Breast epithelium (tissue), 3 donors: ENCODE data around the gene DPEP3.

Experiments used
- POLR2A ChIP-seq: fragments of 450-650 bp; IDR thresholded peaks from one replicate; pipeline ENCODE4 v1.6.1; 2016; ENCODE audit warnings: antibody characterized with exemption, mild to moderate bottlenecking, moderate library complexity
- TF ChIP-seq, protein P1 (sequence below), 3 donors: fragments of 450-650 bp; IDR thresholded peaks; one replicate each; pipeline ENCODE4 v1.5.1; 2016 to 2017; ENCODE audit warnings: antibody characterized with exemption in 3 of 3, mild to moderate bottlenecking in 3 of 3, moderate library complexity in 3 of 3

DNA sequence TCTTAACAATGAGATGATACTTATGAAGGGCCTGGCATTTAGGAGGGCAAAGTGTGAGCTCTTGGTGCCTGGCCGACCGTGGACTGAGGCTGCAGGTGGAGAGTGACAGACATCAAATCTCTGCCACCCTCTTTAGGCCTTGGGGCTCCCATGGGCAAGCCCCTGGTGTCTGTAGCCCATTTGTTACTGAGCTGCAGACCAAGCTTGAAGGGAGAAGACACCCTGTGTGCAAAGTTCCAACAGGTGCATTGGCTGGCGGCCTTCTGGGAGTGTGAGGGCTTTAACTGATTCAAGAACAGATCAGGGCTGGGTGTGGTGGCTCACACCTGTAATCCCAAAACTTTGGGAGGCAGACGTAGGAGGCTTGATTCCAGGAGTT is 47.8 kb downstream of the DPEP3 start:
- TF ChIP-seq, protein P1, sequence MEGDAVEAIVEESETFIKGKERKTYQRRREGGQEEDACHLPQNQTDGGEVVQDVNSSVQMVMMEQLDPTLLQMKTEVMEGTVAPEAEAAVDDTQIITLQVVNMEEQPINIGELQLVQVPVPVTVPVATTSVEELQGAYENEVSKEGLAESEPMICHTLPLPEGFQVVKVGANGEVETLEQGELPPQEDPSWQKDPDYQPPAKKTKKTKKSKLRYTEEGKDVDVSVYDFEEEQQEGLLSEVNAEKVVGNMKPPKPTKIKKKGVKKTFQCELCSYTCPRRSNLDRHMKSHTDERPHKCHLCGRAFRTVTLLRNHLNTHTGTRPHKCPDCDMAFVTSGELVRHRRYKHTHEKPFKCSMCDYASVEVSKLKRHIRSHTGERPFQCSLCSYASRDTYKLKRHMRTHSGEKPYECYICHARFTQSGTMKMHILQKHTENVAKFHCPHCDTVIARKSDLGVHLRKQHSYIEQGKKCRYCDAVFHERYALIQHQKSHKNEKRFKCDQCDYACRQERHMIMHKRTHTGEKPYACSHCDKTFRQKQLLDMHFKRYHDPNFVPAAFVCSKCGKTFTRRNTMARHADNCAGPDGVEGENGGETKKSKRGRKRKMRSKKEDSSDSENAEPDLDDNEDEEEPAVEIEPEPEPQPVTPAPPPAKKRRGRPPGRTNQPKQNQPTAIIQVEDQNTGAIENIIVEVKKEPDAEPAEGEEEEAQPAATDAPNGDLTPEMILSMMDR (IDR thresholded peaks at IDR 0.05), result no peak
- TF ChIP-seq POLR2A, result no peak
